Neural crest cell (in vitro differentiated cells): ENCODE data around the gene BRWD1. TPM values are rescaled to one million over a fixed set of nuclear protein-coding genes. Genes with fewer than 3 reads are reported as not detected.

Source experiments
- DNase-seq: peaks from one replicate; pipeline ENCODE4 v3.0.0; 2021; ENCODE audit warnings: low read depth, mixed read lengths, low spot score
- H3K27ac Mint-ChIP-seq: one replicate; pipeline ENCODE4 v1.8.0; 2021; ENCODE audit warnings: mild to moderate bottlenecking, mixed read lengths; ENCODE audit not compliant: unreplicated experiment
- H3K27me3 Mint-ChIP-seq: 2 replicates; pipeline ENCODE4 v1.8.0; 2021; ENCODE audit warnings: low read depth, mild to moderate bottlenecking, mixed read lengths
- H3K36me3 Mint-ChIP-seq: 2 replicates; pipeline ENCODE4 v1.8.0; 2021; ENCODE audit warnings: low read depth, mild to moderate bottlenecking, mixed read lengths
- H3K4me1 Mint-ChIP-seq: 2 replicates; pipeline ENCODE4 v1.8.0; 2021; ENCODE audit warnings: mixed read lengths
- H3K4me3 Mint-ChIP-seq: one replicate; pipeline ENCODE4 v1.8.0; 2021; ENCODE audit warnings: mild to moderate bottlenecking, mixed read lengths
- H3K9me3 Mint-ChIP-seq: 2 replicates; pipeline ENCODE4 v1.8.0; 2021; ENCODE audit warnings: mixed read lengths
- CTCF ChIP-seq: fragments of 200-600 bp; sonication (generic); conservative IDR thresholded peaks from 2 replicates; pipeline ENCODE4 v1.5.0; 2021; ENCODE audit warnings: antibody characterized with exemption, mild to moderate bottlenecking
- total RNA-seq: library from RNA; stranded (reverse); gene quantifications from 2 replicates; pipeline ENCODE4 v1.2.1, GENCODE V29; 2021

BRWD1 gene
- total RNA-seq, 1 donor from 2014 or later, result 38.4 TPM

DNA sequence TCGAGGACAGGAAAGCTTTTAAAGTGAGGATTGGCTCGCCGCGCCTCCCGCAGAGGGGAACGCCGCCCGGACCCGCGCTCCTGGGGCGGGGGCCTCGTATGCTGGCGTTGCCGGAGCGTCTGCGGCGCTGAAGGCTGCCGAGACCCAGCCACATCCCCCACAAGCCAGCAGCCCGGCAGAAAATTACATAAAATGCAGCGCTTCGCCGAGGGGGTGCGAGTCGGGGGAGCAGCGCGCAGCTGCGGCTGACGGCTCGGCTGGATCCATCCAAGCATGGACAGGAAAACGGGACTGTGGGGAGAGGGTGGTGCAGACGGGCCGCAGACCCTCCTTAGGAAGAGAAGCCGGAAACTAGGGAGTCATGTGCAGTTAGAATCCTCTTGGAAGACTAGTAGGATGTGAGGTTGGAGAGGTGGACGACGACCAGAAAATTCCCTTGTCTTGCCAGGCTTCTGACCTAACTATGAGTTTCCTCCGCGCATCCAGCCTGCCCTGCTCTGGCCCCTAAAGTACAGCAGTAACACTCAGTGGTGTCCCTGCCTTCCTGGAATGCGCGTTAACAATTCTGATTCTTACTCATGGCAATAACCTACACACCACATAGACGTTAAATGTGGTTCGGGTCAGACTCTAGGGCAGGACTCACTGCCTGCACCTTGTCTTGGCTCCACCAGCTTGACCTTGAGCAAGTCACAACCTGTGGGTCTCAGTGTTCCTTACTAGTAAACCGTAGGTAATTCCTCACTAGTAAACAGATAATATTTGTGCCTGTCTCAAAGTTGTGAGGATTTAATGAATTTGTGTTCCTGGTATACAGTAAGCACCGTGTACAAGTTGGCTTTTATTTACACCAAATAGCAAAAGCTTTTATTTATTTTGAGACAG, 953 bp upstream of the BRWD1 start:
- DNase-seq, result no peak
- peaks cover 22% of the 10 kb centered on the region for H3K4me1 Mint-ChIP-seq
- no peaks in the 10 kb centered on the region for H3K27me3 Mint-ChIP-seq
- H3K9me3 Mint-ChIP-seq, result no peaks in the 10 kb centered on the region
- H3K36me3 Mint-ChIP-seq, result peaks cover 11% of the 10 kb centered on the region
- peak; percentile 3 for TF ChIP-seq CTCF
- peak overlapping the region; percentile 95 for H3K4me3 Mint-ChIP-seq
- peak overlapping the region; percentile 98 for H3K27ac Mint-ChIP-seq

DNA sequence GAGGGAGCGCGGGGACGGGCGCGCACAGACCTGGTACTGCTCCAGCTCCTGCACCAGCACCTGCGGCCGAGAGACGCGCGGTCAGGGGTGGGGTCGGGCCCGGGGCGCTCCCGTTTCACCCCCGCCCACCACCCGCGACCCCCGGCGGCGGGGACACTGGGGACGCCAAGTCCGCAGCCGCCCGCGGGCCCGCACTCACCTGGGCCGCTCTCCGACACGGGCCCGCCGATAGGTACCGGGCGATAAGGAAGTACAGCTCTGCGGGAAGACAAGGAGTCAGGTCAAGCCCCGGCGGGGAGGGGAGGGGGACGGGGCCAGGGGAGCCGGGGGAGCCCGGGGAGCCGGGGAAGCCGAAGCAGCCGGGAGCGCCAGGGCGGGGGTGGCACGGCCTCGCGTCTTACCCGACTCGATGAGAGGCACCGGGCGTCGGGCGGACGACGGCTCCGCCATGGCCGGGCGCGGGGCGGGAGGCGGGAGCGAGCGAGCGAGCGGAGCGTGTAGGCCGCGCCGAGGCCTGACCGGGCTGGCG, 326 bp downstream of the BRWD1 start:
- peaks cover 26% of the 10 kb centered on the region for H3K4me1 Mint-ChIP-seq
- TF ChIP-seq CTCF, result no peak
- no peak for DNase-seq
- no peaks in the 10 kb centered on the region for H3K9me3 Mint-ChIP-seq
- no peaks in the 10 kb centered on the region for H3K27me3 Mint-ChIP-seq
- no peak overlapping the region for H3K27ac Mint-ChIP-seq
- H3K4me3 Mint-ChIP-seq, result peak overlapping the region; percentile 95
- peaks cover 14% of the 10 kb centered on the region for H3K36me3 Mint-ChIP-seq

DNA sequence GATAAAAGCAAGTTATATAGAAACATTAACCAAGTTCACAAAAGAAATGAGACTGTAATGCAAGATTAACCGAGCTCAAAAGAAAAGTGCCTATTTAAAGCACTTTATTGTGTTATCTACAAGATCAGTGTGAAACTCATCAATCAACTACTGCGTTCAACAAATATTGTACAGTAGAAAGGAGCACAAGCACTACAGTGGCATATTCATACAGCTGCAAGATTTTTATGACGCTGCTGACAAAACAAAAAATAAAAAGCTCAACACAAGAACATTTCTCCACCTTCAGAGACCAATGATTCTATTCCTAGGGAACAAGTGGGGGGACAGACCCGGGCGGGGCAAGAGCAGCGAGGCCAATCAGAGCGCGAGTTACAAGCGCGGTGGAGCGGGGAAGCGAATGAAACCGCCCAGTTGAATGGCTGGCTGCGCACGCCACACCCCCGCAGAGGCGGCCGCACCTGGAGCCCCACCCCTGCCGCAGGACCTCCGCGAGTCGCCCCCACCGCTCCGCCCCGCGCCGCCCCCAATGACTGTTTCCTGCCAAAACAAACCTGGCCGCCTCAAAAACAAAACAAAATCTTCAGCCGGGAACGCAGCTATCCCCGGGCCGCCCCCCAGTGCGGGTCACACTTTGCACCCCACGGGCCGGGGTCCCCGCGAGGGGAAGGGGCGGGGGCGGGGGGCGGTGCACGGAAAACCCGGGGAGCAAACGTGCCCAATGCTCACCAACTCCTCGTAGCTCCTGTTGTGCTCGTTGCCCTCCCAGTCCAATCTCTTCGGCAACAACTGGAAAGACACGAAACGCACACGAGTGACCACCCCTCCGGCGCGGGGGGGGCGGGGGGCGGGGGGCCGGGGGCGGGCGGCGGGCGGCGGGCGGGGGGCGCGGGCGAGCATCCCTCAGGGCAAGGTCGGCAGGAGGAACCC, 1.1 kb downstream of the BRWD1 start:
- Mint-ChIP-seq H3K27ac (no peak overlapping the region), H3K27me3 (no peaks in the 10 kb centered on the region), H3K36me3 (peaks cover 14% of the 10 kb centered on the region), H3K9me3 (no peaks in the 10 kb centered on the region), H3K4me1 (peaks cover 26% of the 10 kb centered on the region), H3K4me3 (peak overlapping the region; percentile 91)
- no peak for TF ChIP-seq CTCF
- peak; percentile 92 for DNase-seq

GRCh38 chr21:39311164-39311563, 2.3 kb downstream of the BRWD1 start:
- no peaks in the 10 kb centered on the region for H3K9me3 Mint-ChIP-seq
- H3K4me3 Mint-ChIP-seq, result peak overlapping the region; percentile 59
- no peak for DNase-seq
- H3K4me1 Mint-ChIP-seq, result peaks cover 26% of the 10 kb centered on the region
- H3K27me3 Mint-ChIP-seq, result no peaks in the 10 kb centered on the region
- TF ChIP-seq CTCF, result no peak
- H3K36me3 Mint-ChIP-seq, result peaks cover 16% of the 10 kb centered on the region
- H3K27ac Mint-ChIP-seq, result no peak overlapping the region

DNA sequence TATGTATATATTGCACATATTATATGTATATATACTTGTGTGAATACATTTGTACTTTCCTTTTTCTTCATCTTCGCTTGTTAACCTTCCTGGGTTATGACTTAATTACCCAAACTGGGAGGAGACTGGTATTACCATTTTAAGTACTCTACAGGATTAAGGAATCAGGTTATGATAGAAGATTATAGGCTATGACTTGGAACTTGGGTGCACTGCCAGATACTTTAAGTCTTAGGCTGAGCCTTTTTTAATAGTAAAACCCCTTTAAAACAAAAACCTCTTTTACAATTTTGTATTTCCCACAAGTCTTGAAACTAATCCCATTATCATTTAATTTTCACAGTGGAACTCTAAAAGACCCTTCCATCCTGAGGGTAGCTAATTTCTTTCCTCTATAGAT, 6.0 kb downstream of the BRWD1 start:
- H3K27ac Mint-ChIP-seq, result no peak overlapping the region
- H3K4me3 Mint-ChIP-seq, result no peak overlapping the region

More for the DNA sequence above, 6.0 kb downstream of the BRWD1 start:
- Mint-ChIP-seq H3K4me1 (peaks cover 19% of the 10 kb centered on the region), H3K27me3 (no peaks in the 10 kb centered on the region), H3K9me3 (no peaks in the 10 kb centered on the region), H3K36me3 (peaks cover 23% of the 10 kb centered on the region)
- TF ChIP-seq CTCF, result no peak
- no peak for DNase-seq
